Fibroblast of lung (primary cell): ENCODE results near the gene YBX3. TPM values are rescaled to one million over a fixed set of nuclear protein-coding genes. Genes with fewer than 3 reads are reported as not detected.

Source experiments
- DNase-seq, 2 donors: peaks; one replicate each; pipeline versions ENCODE4 v3.0.0 to v3.0.0-alpha.2; 2010; ENCODE audit warnings: low read depth in 2 of 2
- H2AFZ ChIP-seq: 2 replicates; pipeline ENCODE4 v1.5.1; 2012; ENCODE audit warnings: low read length, control low read depth, inconsistent platforms
- H3K27ac ChIP-seq: 2 replicates; pipeline ENCODE4 v1.5.1; 2011; ENCODE audit warnings: low read length, control low read depth; ENCODE audit not compliant: insufficient read depth
- H3K27me3 ChIP-seq: 2 replicates; pipeline ENCODE4 v1.5.1; 2011; ENCODE audit warnings: mild to moderate bottlenecking, low read length; ENCODE audit not compliant: control insufficient read depth, insufficient read depth
- H3K36me3 ChIP-seq: 2 replicates; pipeline ENCODE4 v1.5.1; 2011; ENCODE audit warnings: low read length; ENCODE audit not compliant: control insufficient read depth, insufficient read depth
- H3K4me1 ChIP-seq: 2 replicates; pipeline ENCODE4 v1.5.1; 2011; ENCODE audit warnings: low read length; ENCODE audit not compliant: control insufficient read depth, insufficient read depth; ENCODE audit errors: extremely low read depth
- H3K4me2 ChIP-seq: 2 replicates; pipeline ENCODE4 v1.5.1; 2011; ENCODE audit warnings: low read length, control low read depth; ENCODE audit not compliant: insufficient read depth; ENCODE audit errors: extremely low read depth
- H3K4me3 ChIP-seq, 4 experiments: fragments of 200-600 bp in 1 of 4; sonication (generic) in 1 of 4; replicated peaks in 1 of 4; 2 replicates each; pipeline ENCODE4 v1.5.1; 2011 to 2016; ENCODE audit warnings: low read length in 4 of 4, low read depth in 3 of 4, mild to moderate bottlenecking in 3 of 4, control low read depth in 2 of 4, inconsistent platforms in 1 of 4, mixed read lengths in 1 of 4; ENCODE audit not compliant: insufficient read depth in 1 of 4; ENCODE audit errors: control extremely low read depth in 1 of 4
- H3K79me2 ChIP-seq: 2 replicates; pipeline ENCODE4 v1.5.1; 2012; ENCODE audit warnings: mild to moderate bottlenecking, low read length, inconsistent platforms; ENCODE audit not compliant: control insufficient read depth, insufficient read depth
- H3K9ac ChIP-seq: 2 replicates; pipeline ENCODE4 v1.5.1; 2011; ENCODE audit warnings: mild to moderate bottlenecking, low read length, control low read depth; ENCODE audit not compliant: insufficient read depth
- H3K9me3 ChIP-seq: 2 replicates; pipeline ENCODE4 v1.5.1; 2012; ENCODE audit warnings: low read depth, low read length; ENCODE audit not compliant: control insufficient read depth, insufficient read depth
- H4K20me1 ChIP-seq: 2 replicates; pipeline ENCODE4 v1.5.1; 2011; ENCODE audit warnings: low read length; ENCODE audit not compliant: control insufficient read depth, insufficient read depth; ENCODE audit errors: extremely low read depth
- CTCF ChIP-seq, 2 donors: IDR thresholded peaks in 1 of 2; conservative IDR thresholded peaks in 1 of 2; 1 replicate in 1 of 2; 2 replicates in 1 of 2; pipeline ENCODE4 v1.5.1; 2011 to 2012; ENCODE audit warnings: low read length in 2 of 2, control low read depth in 1 of 2, inconsistent platforms in 1 of 2, low read depth in 1 of 2, mild to moderate bottlenecking in 1 of 2
- EZH2 ChIP-seq: IDR thresholded peaks from 2 replicates; pipeline ENCODE4 v1.5.1; 2012; ENCODE audit warnings: low read length, control low read depth, mild to moderate bottlenecking; ENCODE audit errors: missing control alignments
- polyA plus RNA-seq, 2 donors: library from polyadenylated mRNA; depleted of rRNA in 1 of 2; stranded (reverse) in 1 of 2; unstranded in 1 of 2; fragments of >200 nt; gene quantifications; 2 replicates each; pipeline ENCODE4 v1.2.1, GENCODE V29; 2011 to 2012; ENCODE audit warnings: missing spikeins in 1 of 2
- total RNA-seq: library from RNA; depleted of rRNA; stranded (reverse); fragments of >200 nt; gene quantifications from 2 replicates; pipeline ENCODE4 v1.2.1, GENCODE V29; 2014

Gene YBX3
- total and polyA plus RNA-seq, 2 donors (not counting 1 experiment from before 2014, with no cell fraction given): 97.8 to 172 TPM

- no peak overlapping the region for H3K4me3 ChIP-seq
- H2AFZ ChIP-seq: no peak overlapping the region
- TF ChIP-seq CTCF (conservative IDR thresholded peaks at IDR 0.05 in 1 of 2, IDR thresholded peaks at IDR 0.05 in 1 of 2; ENCODE audit: low read depth in 1 of 2, low read length in 2 of 2): no peak
- TF ChIP-seq EZH2: no peak
- no peak overlapping the region for H3K9ac ChIP-seq
- H3K4me2 ChIP-seq: no peak overlapping the region
- H3K27ac ChIP-seq: no peak overlapping the region
- no peaks in the 10 kb centered on the region for H3K4me1 ChIP-seq
- DNase-seq: no peak
- peaks cover 3% of the 10 kb centered on the region for H3K27me3 ChIP-seq
- no peaks in the 10 kb centered on the region for H3K36me3 ChIP-seq
- no peaks in the 10 kb centered on the region for H3K9me3 ChIP-seq
- no peaks in the 10 kb centered on the region for H3K79me2 ChIP-seq
- no peaks in the 10 kb centered on the region for H4K20me1 ChIP-seq
These were observed 50.8 kb downstream of the YBX3 start for GRCh38 chr12:10672231-10672868.

GRCh38 chr12:10669533-10669932, 53.6 kb downstream of the YBX3 start:
- no peak for DNase-seq
- no peaks in the 10 kb centered on the region for H3K36me3 ChIP-seq
- no peaks in the 10 kb centered on the region for H3K4me1 ChIP-seq
- peaks cover 3% of the 10 kb centered on the region for H3K27me3 ChIP-seq
- H3K4me2 ChIP-seq: no peak overlapping the region
- H3K27ac ChIP-seq: no peak overlapping the region
- H4K20me1 ChIP-seq: no peaks in the 10 kb centered on the region
- no peaks in the 10 kb centered on the region for H3K79me2 ChIP-seq
- H3K9ac ChIP-seq: no peak overlapping the region
- H3K9me3 ChIP-seq: no peaks in the 10 kb centered on the region
- no peak overlapping the region for H3K4me3 ChIP-seq
- H2AFZ ChIP-seq: no peak overlapping the region
- no peak for TF ChIP-seq CTCF (conservative IDR thresholded peaks at IDR 0.05 in 1 of 2, IDR thresholded peaks at IDR 0.05 in 1 of 2; ENCODE audit: low read depth in 1 of 2, low read length in 2 of 2)
- TF ChIP-seq EZH2: no peak

GRCh38 chr12:10668526-10668925, 54.6 kb downstream of the YBX3 start:
- Histone ChIP-seq H3K27ac (no peak overlapping the region), H3K9ac (no peak overlapping the region), H4K20me1 (no peaks in the 10 kb centered on the region), H3K36me3 (no peaks in the 10 kb centered on the region), H3K4me2 (no peak overlapping the region), H3K4me3 (no peak overlapping the region), H3K4me1 (no peaks in the 10 kb centered on the region), H3K9me3 (no peaks in the 10 kb centered on the region), H3K27me3 (peaks cover 2% of the 10 kb centered on the region), H3K79me2 (no peaks in the 10 kb centered on the region), H2AFZ (no peak overlapping the region)
- no peak for DNase-seq
- TF ChIP-seq CTCF (conservative IDR thresholded peaks at IDR 0.05 in 1 of 2, IDR thresholded peaks at IDR 0.05 in 1 of 2; ENCODE audit: low read depth in 1 of 2, low read length in 2 of 2) (no peak), EZH2 (no peak)
